ENCODE measurements around the gene HOXC4.

DNA sequence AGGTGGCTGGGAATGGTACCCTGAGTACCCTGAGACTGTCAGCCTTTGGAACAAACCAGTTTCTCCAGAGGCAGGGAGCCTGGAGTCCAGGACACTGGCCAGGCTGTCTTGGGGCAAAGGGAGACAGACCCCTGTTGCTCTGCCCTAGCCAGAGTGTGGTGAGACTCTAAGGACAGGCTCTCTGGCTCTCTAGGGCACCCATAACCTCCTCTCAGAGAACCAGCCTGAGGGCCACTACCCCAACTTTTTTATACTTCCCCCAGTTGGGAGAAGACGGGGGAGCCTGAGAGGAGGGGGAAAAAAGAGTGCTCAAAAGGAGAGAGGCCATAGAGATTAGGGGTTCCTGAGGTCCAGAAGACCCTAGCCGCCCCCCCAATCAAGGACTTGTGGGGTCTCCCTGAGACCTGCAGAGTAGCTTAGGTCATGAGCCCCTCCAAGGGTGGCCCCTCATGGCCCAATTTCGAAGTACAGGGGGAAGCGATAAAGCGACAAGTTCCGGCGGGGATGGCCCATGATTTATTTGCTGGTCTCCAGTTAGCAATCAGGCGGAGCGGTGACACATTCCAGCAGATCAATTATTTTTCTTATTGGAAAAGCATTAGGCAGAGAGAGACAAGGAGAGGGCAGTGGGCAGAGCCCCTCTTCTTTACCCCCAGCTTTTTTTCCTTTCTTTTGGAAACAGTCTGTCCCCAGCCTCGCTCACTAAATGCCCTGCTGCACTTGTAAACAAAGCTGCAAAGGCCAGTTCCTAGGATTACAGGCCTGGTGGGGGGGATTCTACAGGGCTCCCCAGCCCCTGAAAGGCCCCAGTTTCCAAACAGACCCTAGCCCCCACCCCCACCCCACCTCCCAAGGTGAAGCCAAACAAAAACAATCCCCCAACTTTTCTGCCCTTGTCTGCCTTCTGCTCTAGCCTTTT is 43.3 kb upstream of the HOXC4 start:
- TF ChIP-seq, protein P1, sequence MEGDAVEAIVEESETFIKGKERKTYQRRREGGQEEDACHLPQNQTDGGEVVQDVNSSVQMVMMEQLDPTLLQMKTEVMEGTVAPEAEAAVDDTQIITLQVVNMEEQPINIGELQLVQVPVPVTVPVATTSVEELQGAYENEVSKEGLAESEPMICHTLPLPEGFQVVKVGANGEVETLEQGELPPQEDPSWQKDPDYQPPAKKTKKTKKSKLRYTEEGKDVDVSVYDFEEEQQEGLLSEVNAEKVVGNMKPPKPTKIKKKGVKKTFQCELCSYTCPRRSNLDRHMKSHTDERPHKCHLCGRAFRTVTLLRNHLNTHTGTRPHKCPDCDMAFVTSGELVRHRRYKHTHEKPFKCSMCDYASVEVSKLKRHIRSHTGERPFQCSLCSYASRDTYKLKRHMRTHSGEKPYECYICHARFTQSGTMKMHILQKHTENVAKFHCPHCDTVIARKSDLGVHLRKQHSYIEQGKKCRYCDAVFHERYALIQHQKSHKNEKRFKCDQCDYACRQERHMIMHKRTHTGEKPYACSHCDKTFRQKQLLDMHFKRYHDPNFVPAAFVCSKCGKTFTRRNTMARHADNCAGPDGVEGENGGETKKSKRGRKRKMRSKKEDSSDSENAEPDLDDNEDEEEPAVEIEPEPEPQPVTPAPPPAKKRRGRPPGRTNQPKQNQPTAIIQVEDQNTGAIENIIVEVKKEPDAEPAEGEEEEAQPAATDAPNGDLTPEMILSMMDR (IDR thresholded peaks at IDR 0.05) = no peak
- no peak for TF ChIP-seq POLR2A (IDR thresholded peaks at IDR 0.05)
